ENCODE data around the gene SMIM12. TPM values are rescaled to one million over a fixed set of nuclear protein-coding genes. Genes with fewer than 3 reads are reported as not detected.

SMIM12 gene
- total RNA-seq, 1 donor from 2014 or later: 45.4 TPM

DNA sequence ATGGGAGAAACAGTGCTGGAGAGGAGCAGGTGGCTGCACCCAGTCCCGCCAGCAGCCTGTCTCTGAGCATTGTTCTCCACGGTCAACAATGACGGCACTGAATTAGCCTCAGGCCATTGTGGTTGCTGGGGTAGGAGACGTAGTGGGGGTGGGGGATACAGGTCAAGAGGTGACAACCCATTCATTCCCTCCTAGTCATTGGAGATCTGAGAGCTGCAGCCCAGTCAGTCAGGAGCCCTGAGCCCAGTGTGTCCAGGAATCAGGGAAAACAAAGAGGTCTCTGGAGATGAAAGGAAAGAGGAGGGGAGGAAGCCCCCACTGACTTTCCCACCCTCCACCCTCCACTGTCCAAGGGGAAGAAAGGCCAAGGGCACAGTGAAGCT, 15.3 kb downstream of the SMIM12 start:
- TF ChIP-seq, protein P1, sequence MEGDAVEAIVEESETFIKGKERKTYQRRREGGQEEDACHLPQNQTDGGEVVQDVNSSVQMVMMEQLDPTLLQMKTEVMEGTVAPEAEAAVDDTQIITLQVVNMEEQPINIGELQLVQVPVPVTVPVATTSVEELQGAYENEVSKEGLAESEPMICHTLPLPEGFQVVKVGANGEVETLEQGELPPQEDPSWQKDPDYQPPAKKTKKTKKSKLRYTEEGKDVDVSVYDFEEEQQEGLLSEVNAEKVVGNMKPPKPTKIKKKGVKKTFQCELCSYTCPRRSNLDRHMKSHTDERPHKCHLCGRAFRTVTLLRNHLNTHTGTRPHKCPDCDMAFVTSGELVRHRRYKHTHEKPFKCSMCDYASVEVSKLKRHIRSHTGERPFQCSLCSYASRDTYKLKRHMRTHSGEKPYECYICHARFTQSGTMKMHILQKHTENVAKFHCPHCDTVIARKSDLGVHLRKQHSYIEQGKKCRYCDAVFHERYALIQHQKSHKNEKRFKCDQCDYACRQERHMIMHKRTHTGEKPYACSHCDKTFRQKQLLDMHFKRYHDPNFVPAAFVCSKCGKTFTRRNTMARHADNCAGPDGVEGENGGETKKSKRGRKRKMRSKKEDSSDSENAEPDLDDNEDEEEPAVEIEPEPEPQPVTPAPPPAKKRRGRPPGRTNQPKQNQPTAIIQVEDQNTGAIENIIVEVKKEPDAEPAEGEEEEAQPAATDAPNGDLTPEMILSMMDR (conservative IDR thresholded peaks at IDR 0.05): no peak
- no peaks in the 10 kb centered on the region for H3K9me3 Mint-ChIP-seq
- H3K27ac Mint-ChIP-seq (ENCODE audit: unreplicated experiment): peak overlapping the region; percentile 99
- peak overlapping the region; percentile 76 for H3K4me3 Mint-ChIP-seq
- no peaks in the 10 kb centered on the region for H3K27me3 Mint-ChIP-seq (ENCODE audit: low read depth)
- peak; percentile 61 for DNase-seq (ENCODE audit: low read depth, low spot score)
- H3K36me3 Mint-ChIP-seq (ENCODE audit: low read depth): peaks cover 8% of the 10 kb centered on the region
- H3K4me1 Mint-ChIP-seq: peaks cover 76% of the 10 kb centered on the region

GRCh38 chr1:34843392-34844251, 15.9 kb downstream of the SMIM12 start:
- H3K36me3 Mint-ChIP-seq (ENCODE audit: low read depth): peaks cover 6% of the 10 kb centered on the region
- H3K4me1 Mint-ChIP-seq: peaks cover 73% of the 10 kb centered on the region
- TF ChIP-seq, protein P1 (conservative IDR thresholded peaks at IDR 0.05): no peak
- H3K27me3 Mint-ChIP-seq (ENCODE audit: low read depth): no peaks in the 10 kb centered on the region
- DNase-seq (ENCODE audit: low read depth, low spot score): peak; percentile 29
- peak overlapping the region; percentile 76 for H3K4me3 Mint-ChIP-seq
- H3K9me3 Mint-ChIP-seq: no peaks in the 10 kb centered on the region
- H3K27ac Mint-ChIP-seq (ENCODE audit: unreplicated experiment): peak overlapping the region; percentile 99

GRCh38 chr1:34842952-34843371, 16.6 kb downstream of the SMIM12 start:
- Mint-ChIP-seq H3K4me1 (peaks cover 67% of the 10 kb centered on the region), H3K27ac (ENCODE audit: unreplicated experiment) (peak overlapping the region; percentile 99), H3K36me3 (ENCODE audit: low read depth) (no peaks in the 10 kb centered on the region), H3K4me3 (peak overlapping the region; percentile 76), H3K27me3 (ENCODE audit: low read depth) (no peaks in the 10 kb centered on the region), H3K9me3 (no peaks in the 10 kb centered on the region)
- DNase-seq (ENCODE audit: low read depth, low spot score): peak; percentile 24
- TF ChIP-seq, protein P1 (conservative IDR thresholded peaks at IDR 0.05): no peak

DNA sequence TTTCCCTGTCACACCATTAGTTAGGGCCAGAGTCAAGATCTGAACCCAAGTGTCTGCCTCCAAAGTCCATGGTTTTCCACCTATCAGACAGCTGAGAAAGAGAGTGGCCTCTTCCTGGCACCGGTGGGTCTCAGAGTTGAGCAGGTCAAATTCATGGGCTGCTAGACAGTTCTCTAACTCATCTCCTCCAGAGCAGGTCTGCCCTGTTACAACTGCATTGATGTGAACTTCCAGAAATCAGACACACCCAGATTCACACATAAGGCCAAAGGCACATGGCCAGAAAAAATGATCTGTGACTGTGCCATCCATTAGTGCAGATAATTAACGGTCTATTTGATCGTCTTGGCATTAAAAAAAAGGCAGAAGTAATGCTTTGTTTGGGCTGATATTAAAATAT, 17.5 kb downstream of the SMIM12 start:
- TF ChIP-seq, protein P1 (conservative IDR thresholded peaks at IDR 0.05): no peak
- no peaks in the 10 kb centered on the region for H3K27me3 Mint-ChIP-seq (ENCODE audit: low read depth)
- no peak for DNase-seq (ENCODE audit: low read depth, low spot score)
- H3K36me3 Mint-ChIP-seq (ENCODE audit: low read depth): no peaks in the 10 kb centered on the region
- no peak overlapping the region for H3K27ac Mint-ChIP-seq (ENCODE audit: unreplicated experiment)
- H3K4me1 Mint-ChIP-seq: peaks cover 67% of the 10 kb centered on the region
- H3K4me3 Mint-ChIP-seq: peak overlapping the region; percentile 45
- H3K9me3 Mint-ChIP-seq: no peaks in the 10 kb centered on the region

- H3K27ac Mint-ChIP-seq (ENCODE audit: unreplicated experiment): no peak overlapping the region
Observed at GRCh38 chr1:34840426-34840825, 19.1 kb downstream of the SMIM12 start.

More at GRCh38 chr1:34840426-34840825, 19.1 kb downstream of the SMIM12 start:
- no peak for DNase-seq (ENCODE audit: low read depth, low spot score)
- H3K27me3 Mint-ChIP-seq (ENCODE audit: low read depth): no peaks in the 10 kb centered on the region
- no peaks in the 10 kb centered on the region for H3K36me3 Mint-ChIP-seq (ENCODE audit: low read depth)
- TF ChIP-seq, protein P1 (conservative IDR thresholded peaks at IDR 0.05): no peak
- no peak overlapping the region for H3K4me3 Mint-ChIP-seq
- peaks cover 66% of the 10 kb centered on the region for H3K4me1 Mint-ChIP-seq
- no peaks in the 10 kb centered on the region for H3K9me3 Mint-ChIP-seq

Measured in neural crest cell (in vitro differentiated cells).